Uterus (tissue), 4 donors: ENCODE results near the gene ZBTB11. TPM values are rescaled to one million over a fixed set of nuclear protein-coding genes. Genes with fewer than 3 reads are reported as not detected.
"Not testable (repeated sequence)": the region's sequence is repeated elsewhere in the genome, so short reads cannot be mapped to it uniquely, and the experiment has no call there.

Experiments
- DNase-seq, 2 donors: peaks; one replicate each; pipeline ENCODE4 v3.0.0-alpha.2; 2019 to 2020
- H3K27ac ChIP-seq, 2 donors: fragments of 200-600 bp; sonication (generic); 1 replicate in 1 of 2; 2 replicates in 1 of 2; pipeline ENCODE4 v1.5.1; 2016 to 2018
- H3K27me3 ChIP-seq, 2 donors: fragments of 200-600 bp; sonication (generic); one replicate each; pipeline ENCODE4 v1.5.1; 2018 to 2019; ENCODE audit warnings: control low read depth in 1 of 2
- H3K36me3 ChIP-seq, 2 donors: fragments of 200-600 bp; sonication (generic); one replicate each; pipeline ENCODE4 v1.5.1; 2019; ENCODE audit warnings: control low read depth in 1 of 2
- H3K4me1 ChIP-seq, 2 donors: fragments of 200-600 bp; sonication (generic); one replicate each; pipeline ENCODE4 v1.5.1; 2018 to 2019; ENCODE audit warnings: control low read depth in 1 of 2
- H3K4me3 ChIP-seq, 2 donors: fragments of 200-600 bp; sonication (generic); 1 replicate in 1 of 2; 2 replicates in 1 of 2; pipeline ENCODE4 v1.5.1; 2018 to 2019; ENCODE audit warnings: mild to moderate bottlenecking in 1 of 2
- H3K9me3 ChIP-seq, 2 donors: fragments of 200-600 bp; sonication (generic); one replicate each; pipeline ENCODE4 v1.5.1; 2019; ENCODE audit warnings: control low read depth in 1 of 2
- POLR2A ChIP-seq, 2 donors: fragments of 450-650 bp; IDR thresholded peaks; one replicate each; pipeline ENCODE4 v1.6.1; 2016; ENCODE audit warnings: antibody characterized with exemption in 2 of 2, mild to moderate bottlenecking in 1 of 2, moderate library complexity in 1 of 2
- intact Hi-C: fragments of 100-400 bp; cut with DNase I; formaldehyde crosslinking; loops from one replicate; pipeline ENCODE4 v1.15.1; 2023; ENCODE audit warnings: low total_unique reads
- total RNA-seq, 4 donors: library from RNA; depleted of rRNA in 3 of 4; stranded (reverse); fragments of >200 nt in 3 of 4; gene quantifications; one replicate each; pipeline versions ENCODE4 v1.1.0 to v1.2.4, GENCODE V29; 2014 to 2023
- TF ChIP-seq, protein P1 (sequence below), 4 experiments: fragments of 200-600 bp in 2 of 4; fragments of 450-650 bp in 2 of 4; sonication (generic) in 2 of 4; IDR thresholded peaks; one replicate each; pipeline ENCODE4 v1.5.1; 2016 to 2019; ENCODE audit warnings: antibody characterized with exemption in 4 of 4, mild to moderate bottlenecking in 2 of 4, moderate library complexity in 1 of 4
- donor health status: DM: yes; HTN: yes; CAD: no.

ZBTB11 gene
- total RNA-seq, 4 donors from 2014 or later: 16.1 to 42.0 (median 25.7) TPM

DNA sequence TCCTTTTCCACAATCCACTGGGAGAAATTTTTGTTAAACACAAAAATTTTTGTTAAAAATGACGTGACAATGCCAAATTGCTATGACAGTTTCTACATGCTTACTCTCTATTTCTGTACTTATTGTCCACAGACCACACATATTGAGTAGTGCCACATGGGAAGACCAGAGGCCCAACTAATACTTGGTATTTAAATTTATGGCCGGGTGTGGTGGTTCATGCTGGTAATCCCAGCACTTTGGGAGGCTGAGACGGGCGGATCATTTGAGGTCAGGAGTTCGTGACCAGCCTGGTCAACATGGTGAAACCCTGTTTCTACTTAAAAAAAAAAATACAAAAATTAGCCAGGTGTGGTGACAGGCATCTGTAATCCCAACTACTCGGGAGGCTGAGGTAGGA is 20.3 kb downstream of the ZBTB11 start:
- H3K9me3 ChIP-seq: no peaks in the 10 kb centered on the region
- no peaks in the 10 kb centered on the region for H3K27me3 ChIP-seq
- H3K4me3 ChIP-seq: no peak overlapping the region
- no peak for DNase-seq
- H3K36me3 ChIP-seq: no peaks in the 10 kb centered on the region
- no peak for TF ChIP-seq POLR2A (IDR thresholded peaks at IDR 0.05)
- TF ChIP-seq, protein P1, sequence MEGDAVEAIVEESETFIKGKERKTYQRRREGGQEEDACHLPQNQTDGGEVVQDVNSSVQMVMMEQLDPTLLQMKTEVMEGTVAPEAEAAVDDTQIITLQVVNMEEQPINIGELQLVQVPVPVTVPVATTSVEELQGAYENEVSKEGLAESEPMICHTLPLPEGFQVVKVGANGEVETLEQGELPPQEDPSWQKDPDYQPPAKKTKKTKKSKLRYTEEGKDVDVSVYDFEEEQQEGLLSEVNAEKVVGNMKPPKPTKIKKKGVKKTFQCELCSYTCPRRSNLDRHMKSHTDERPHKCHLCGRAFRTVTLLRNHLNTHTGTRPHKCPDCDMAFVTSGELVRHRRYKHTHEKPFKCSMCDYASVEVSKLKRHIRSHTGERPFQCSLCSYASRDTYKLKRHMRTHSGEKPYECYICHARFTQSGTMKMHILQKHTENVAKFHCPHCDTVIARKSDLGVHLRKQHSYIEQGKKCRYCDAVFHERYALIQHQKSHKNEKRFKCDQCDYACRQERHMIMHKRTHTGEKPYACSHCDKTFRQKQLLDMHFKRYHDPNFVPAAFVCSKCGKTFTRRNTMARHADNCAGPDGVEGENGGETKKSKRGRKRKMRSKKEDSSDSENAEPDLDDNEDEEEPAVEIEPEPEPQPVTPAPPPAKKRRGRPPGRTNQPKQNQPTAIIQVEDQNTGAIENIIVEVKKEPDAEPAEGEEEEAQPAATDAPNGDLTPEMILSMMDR (IDR thresholded peaks at IDR 0.05): no peak
- intact Hi-C loops: no loop called here
- H3K4me1 ChIP-seq: no peaks in the 10 kb centered on the region
- H3K27ac ChIP-seq: no peak overlapping the region

DNA sequence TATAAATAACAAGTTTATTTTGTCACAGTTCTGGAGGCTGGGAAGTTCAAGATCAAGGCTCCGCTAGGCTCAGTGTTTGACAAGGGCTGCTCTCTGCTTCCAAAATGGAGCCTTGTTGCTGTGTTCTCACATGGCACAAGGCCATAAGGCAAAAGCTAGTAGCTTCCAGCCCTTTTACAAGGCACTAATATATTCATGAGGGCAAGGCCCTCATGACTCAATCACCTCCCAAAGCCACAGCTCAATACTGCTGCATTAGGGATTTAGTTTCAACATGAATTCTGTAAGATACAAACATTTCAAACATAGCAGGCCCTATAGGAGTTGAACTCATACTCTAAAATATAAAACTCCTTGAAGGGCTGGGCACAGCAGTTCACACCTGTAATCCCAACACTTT is 30.2 kb downstream of the ZBTB11 start:
- intact Hi-C loops: no loop called here
- Histone ChIP-seq H3K4me3 (no peak overlapping the region), H3K9me3 (no peaks in the 10 kb centered on the region), H3K27me3 (no peaks in the 10 kb centered on the region), H3K36me3 (no peaks in the 10 kb centered on the region), H3K27ac (no peak overlapping the region), H3K4me1 (no peaks in the 10 kb centered on the region)
- TF ChIP-seq, protein P1 (IDR thresholded peaks at IDR 0.05): no peak
- no peak for TF ChIP-seq POLR2A (IDR thresholded peaks at IDR 0.05)
- no peak for DNase-seq

DNA sequence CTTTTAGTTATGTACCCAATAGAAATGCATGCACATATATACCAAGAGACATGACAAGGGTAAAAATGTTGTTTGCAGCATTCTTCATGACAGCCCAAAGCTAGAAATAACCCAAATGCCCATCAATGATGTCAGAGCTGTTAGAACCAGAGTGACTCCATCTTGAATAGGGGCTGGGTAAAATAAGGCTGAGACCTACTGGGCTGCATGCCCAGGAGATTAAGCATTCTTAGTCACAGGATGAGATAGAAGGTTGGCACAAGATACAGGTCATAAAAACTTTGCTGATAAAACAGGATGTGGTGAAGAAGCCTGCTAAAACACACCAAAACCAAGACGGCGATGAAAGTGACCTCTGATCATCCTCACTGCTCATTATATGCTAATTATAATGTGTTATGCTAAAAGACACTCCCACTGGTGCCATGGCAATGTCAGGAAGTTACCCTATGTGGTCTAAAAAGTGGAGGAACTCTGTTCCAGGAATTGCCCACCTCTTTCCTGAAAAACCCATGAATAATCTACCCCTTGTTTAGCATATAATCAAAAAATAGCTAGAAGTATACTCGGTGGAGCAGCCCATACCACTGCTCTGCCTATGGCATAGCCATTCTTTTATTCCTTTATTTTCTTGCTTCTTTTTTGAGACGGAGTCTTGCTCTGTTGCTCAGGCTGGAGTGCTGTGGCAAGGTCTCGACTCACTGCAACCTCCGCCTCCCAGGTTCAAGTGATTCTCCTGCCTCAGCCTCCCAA is 32.9 kb downstream of the ZBTB11 start:
- H3K27ac ChIP-seq: no peak overlapping the region
- intact Hi-C loops: no loop called here
- no peaks in the 10 kb centered on the region for H3K36me3 ChIP-seq
- TF ChIP-seq, protein P1 (IDR thresholded peaks at IDR 0.05): no peak
- no peak for TF ChIP-seq POLR2A (IDR thresholded peaks at IDR 0.05)
- H3K27me3 ChIP-seq: no peaks in the 10 kb centered on the region
- no peaks in the 10 kb centered on the region for H3K4me1 ChIP-seq
- no peaks in the 10 kb centered on the region for H3K9me3 ChIP-seq
- peak in 1 of 2 donors; percentile 19 for DNase-seq
- no peak overlapping the region for H3K4me3 ChIP-seq

GRCh38 chr3:101643009-101643844 is 33.7 kb downstream of the ZBTB11 start:
- Histone ChIP-seq H3K27ac (no peak overlapping the region), H3K36me3 (no peaks in the 10 kb centered on the region), H3K4me3 (no peak overlapping the region), H3K4me1 (no peaks in the 10 kb centered on the region), H3K27me3 (no peaks in the 10 kb centered on the region), H3K9me3 (no peaks in the 10 kb centered on the region)
- no peak for DNase-seq
- intact Hi-C loops: no loop called here
- no peak for TF ChIP-seq POLR2A (IDR thresholded peaks at IDR 0.05)
- TF ChIP-seq, protein P1 (IDR thresholded peaks at IDR 0.05): no peak

DNA sequence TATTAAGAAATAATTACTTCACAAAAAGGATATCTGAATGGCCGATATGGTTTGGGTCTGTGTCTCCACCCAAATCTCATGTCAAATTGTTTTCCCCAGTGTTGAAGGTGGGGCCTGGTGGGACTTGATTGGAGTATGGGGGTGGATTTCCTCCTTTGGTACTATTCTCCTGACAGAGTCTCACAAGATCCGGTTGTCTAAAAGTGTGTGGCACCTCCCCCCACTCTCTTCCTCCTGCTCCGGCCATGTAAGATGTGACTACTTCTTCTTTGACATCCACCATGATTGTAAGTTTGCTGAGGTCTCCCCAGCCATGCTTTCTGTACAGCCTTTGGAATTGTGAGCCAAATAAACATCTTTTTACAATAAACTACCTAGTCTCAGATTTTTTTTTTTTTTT is 34.5 kb downstream of the ZBTB11 start:
- no peak for DNase-seq
- H3K27me3 ChIP-seq: no peaks in the 10 kb centered on the region
- no peak for TF ChIP-seq POLR2A (IDR thresholded peaks at IDR 0.05)
- TF ChIP-seq, protein P1 (IDR thresholded peaks at IDR 0.05): no peak
- no peak overlapping the region for H3K4me3 ChIP-seq
- H3K4me1 ChIP-seq: no peaks in the 10 kb centered on the region
- H3K36me3 ChIP-seq: no peaks in the 10 kb centered on the region
- intact Hi-C loops: no loop called here
- H3K9me3 ChIP-seq: no peaks in the 10 kb centered on the region
- no peak overlapping the region for H3K27ac ChIP-seq

DNA sequence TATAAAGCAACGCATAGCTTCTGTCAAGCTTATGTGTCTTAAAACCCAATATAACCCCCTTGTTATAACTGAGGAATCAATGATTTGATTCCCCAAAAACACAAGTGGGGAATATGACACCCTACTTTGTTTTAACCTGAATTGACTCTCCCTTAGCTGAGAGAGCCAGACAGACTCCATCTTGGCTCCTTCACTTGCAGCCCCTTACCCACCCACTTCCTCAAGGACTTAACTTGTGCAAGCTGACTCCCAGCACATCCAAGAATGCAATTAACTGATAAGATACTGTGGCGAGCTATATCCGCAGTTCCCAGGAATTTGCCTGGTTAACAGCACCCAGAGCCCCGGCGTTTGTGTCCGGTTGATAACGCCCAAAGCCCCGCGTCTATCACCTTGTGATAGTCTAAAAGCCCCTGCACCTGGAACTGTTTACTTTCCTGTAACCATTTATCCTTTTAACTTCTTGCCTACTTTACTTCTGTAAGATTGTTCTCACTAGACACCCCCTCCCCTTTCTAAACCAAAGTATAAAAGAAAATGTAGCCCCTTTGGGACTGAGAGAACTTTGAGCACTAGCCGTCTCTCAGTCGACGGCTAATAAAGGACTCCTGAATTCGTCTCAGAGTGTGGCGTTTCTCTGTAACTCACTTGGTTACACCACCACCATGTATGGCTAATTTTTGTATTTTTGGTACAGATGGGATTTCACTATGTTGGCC is 35.4 kb downstream of the ZBTB11 start:
- H3K9me3 ChIP-seq, H3K4me3 ChIP-seq, DNase-seq, H3K27ac ChIP-seq, H3K36me3 ChIP-seq, intact Hi-C loops, H3K4me1 ChIP-seq, H3K27me3 ChIP-seq: not testable (repeated sequence)
